H1 (cell line): ENCODE data around the gene CNR2. TPM values are rescaled to one million over a fixed set of nuclear protein-coding genes. Genes with fewer than 3 reads are reported as not detected.

ENCODE experiments used
- CTCF ChIA-PET: fragments of 300-600 bp; sonication (Branson Sonifier 250); formaldehyde crosslinking; loops from one replicate; lab custom pipeline; 2021; ENCODE audit not compliant: partially characterized antibody; lab: Charles Lee
- POLR2A ChIA-PET: fragments of 300-600 bp; sonication (Branson Sonifier 250); formaldehyde crosslinking; loops from one replicate; lab custom pipeline; 2021; ENCODE audit warnings: inconsistent platforms; ENCODE audit not compliant: partially characterized antibody; lab: Charles Lee
- DNase-seq, 2 experiments: peaks; one replicate each; pipeline versions ENCODE4 v3.0.0 to v3.0.0-alpha.2; 2010 to 2022; ENCODE audit warnings: low spot score in 2 of 2, low read depth in 1 of 2, mixed read lengths in 1 of 2
- FAIRE-seq: peaks from 2 replicates; lab custom pipeline; 2011; peaks lifted over from hg19 to GRCh38; lab: Jason Lieb, UNC
- H2AFZ ChIP-seq: 2 replicates; pipeline ENCODE4 v1.8.1; 2012; ENCODE audit warnings: low read length, inconsistent platforms
- H2AK5ac ChIP-seq: 2 replicates; pipeline ENCODE4 v1.6.1; 2013; ENCODE audit warnings: low read depth, low read length
- H2BK120ac ChIP-seq: replicated peaks from 2 replicates; pipeline ENCODE3; 2013; ENCODE audit warnings: low read depth, low read length, inconsistent platforms
- H2BK12ac ChIP-seq: 2 replicates; pipeline ENCODE4 v1.6.1; 2013; ENCODE audit warnings: low read depth, low read length
- H2BK15ac ChIP-seq: 2 replicates; pipeline ENCODE4 v1.6.1; 2013; ENCODE audit warnings: low read length
- H2BK20ac ChIP-seq: 2 replicates; pipeline ENCODE4 v1.6.1; 2013; ENCODE audit warnings: low read length
- H2BK5ac ChIP-seq: 2 replicates; pipeline ENCODE4 v1.6.1; 2013; ENCODE audit warnings: low read depth, low read length
- H3K14ac ChIP-seq: 2 replicates; pipeline ENCODE4 v1.6.1; 2013; ENCODE audit warnings: inconsistent platforms; ENCODE audit not compliant: insufficient read length
- H3K18ac ChIP-seq: 2 replicates; pipeline ENCODE4 v1.6.1; 2013; ENCODE audit warnings: low read length; ENCODE audit errors: extremely low read depth
- H3K23ac ChIP-seq: 2 replicates; pipeline ENCODE4 v1.6.1; 2013; ENCODE audit warnings: inconsistent platforms; ENCODE audit not compliant: insufficient read length
- H3K23me2 ChIP-seq: 2 replicates; pipeline ENCODE4 v1.6.1; 2013; ENCODE audit warnings: low read depth, low read length
- H3K27ac ChIP-seq: 2 replicates; pipeline ENCODE4 v1.6.1; 2011; ENCODE audit warnings: low read depth, low read length, inconsistent platforms
- H3K27me3 ChIP-seq, 4 experiments: replicated peaks in 1 of 4; 1 replicate in 1 of 4; 2 replicates in 3 of 4; pipeline versions ENCODE4 v1.6.1 to v1.8.1; 2011 to 2013; ENCODE audit warnings: low read length in 3 of 4, mild to moderate bottlenecking in 3 of 4, inconsistent platforms in 2 of 4, mixed read lengths in 2 of 4, moderate library complexity in 1 of 4; ENCODE audit not compliant: control insufficient read depth in 3 of 4, insufficient read depth in 3 of 4; ENCODE audit errors: extremely low read depth in 1 of 4
- H3K36me3 ChIP-seq, 4 experiments: 2 replicates each; pipeline versions ENCODE4 v1.6.1 to v1.8.1; 2011 to 2013; ENCODE audit warnings: mild to moderate bottlenecking in 4 of 4, low read length in 3 of 4, moderate library complexity in 2 of 4, control low read depth in 1 of 4, inconsistent platforms in 1 of 4; ENCODE audit not compliant: insufficient read depth in 4 of 4, control insufficient read depth in 2 of 4
- H3K4ac ChIP-seq: replicated peaks from 2 replicates; pipeline ENCODE3; 2013; ENCODE audit warnings: low read length, low read depth, mixed read lengths, inconsistent platforms; ENCODE audit not compliant: insufficient read length
- H3K4me1 ChIP-seq, 4 experiments: replicated peaks in 1 of 4; 1 replicate in 1 of 4; 2 replicates in 3 of 4; pipeline versions ENCODE4 v1.6.1 to v1.8.1; 2011 to 2013; ENCODE audit warnings: low read length in 3 of 4, inconsistent platforms in 2 of 4, mixed read lengths in 1 of 4; ENCODE audit not compliant: insufficient read depth in 4 of 4, control insufficient read depth in 3 of 4
- H3K4me2 ChIP-seq, 2 experiments: 2 replicates each; pipeline versions ENCODE4 v1.6.1 to v1.8.1; 2011 to 2013; ENCODE audit warnings: low read depth in 2 of 2, low read length in 2 of 2, control low read depth in 1 of 2, inconsistent platforms in 1 of 2, mild to moderate bottlenecking in 1 of 2; ENCODE audit not compliant: insufficient read depth in 1 of 2
- H3K4me3 ChIP-seq, 4 experiments: fragments of 200-600, 300-600 bp in 1 of 4; sonication (generic), shearing (Covaris generic), sonication (Bioruptor Twin) in 1 of 4; 2 replicates each; pipeline versions ENCODE4 v1.5.1 to v1.8.1; 2011 to 2016; ENCODE audit warnings: low read length in 4 of 4, low read depth in 3 of 4, control low read depth in 2 of 4, inconsistent platforms in 2 of 4, mild to moderate bottlenecking in 2 of 4, mixed read lengths in 1 of 4, moderate library complexity in 1 of 4; ENCODE audit not compliant: insufficient read depth in 2 of 4; ENCODE audit errors: extremely low read depth in 1 of 4
- H3K56ac ChIP-seq: replicated peaks from 2 replicates; pipeline ENCODE3; 2013; ENCODE audit warnings: low read depth, mild to moderate bottlenecking, mixed read lengths, low read length, inconsistent platforms; ENCODE audit not compliant: insufficient read length
- H3K79me1 ChIP-seq: 2 replicates; pipeline ENCODE4 v1.6.1; 2013; ENCODE audit warnings: low read depth, low read length, control low read depth
- H3K79me2 ChIP-seq, 2 experiments: 2 replicates each; pipeline versions ENCODE4 v1.6.1 to v1.8.1; 2012 to 2013; ENCODE audit warnings: low read length in 2 of 2, mild to moderate bottlenecking in 2 of 2, inconsistent platforms in 1 of 2; ENCODE audit not compliant: insufficient read depth in 2 of 2, control insufficient read depth in 1 of 2
- H3K9ac ChIP-seq, 4 experiments: replicated peaks in 1 of 4; 1 replicate in 1 of 4; 2 replicates in 3 of 4; pipeline versions ENCODE4 v1.6.1 to v1.8.1; 2011 to 2013; ENCODE audit warnings: low read depth in 3 of 4, low read length in 3 of 4, control low read depth in 2 of 4, mild to moderate bottlenecking in 2 of 4, moderate library complexity in 2 of 4, inconsistent platforms in 1 of 4; ENCODE audit errors: extremely low read depth in 1 of 4
- H3K9me3 ChIP-seq, 2 experiments: 2 replicates each; pipeline versions ENCODE4 v1.6.1 to v1.8.1; 2012 to 2013; ENCODE audit warnings: mild to moderate bottlenecking in 2 of 2, moderate library complexity in 2 of 2, control low read depth in 1 of 2, inconsistent platforms in 1 of 2, low read depth in 1 of 2, low read length in 1 of 2, mixed read lengths in 1 of 2; ENCODE audit not compliant: insufficient read depth in 2 of 2
- H4K20me1 ChIP-seq, 2 experiments: replicated peaks in 1 of 2; 2 replicates each; pipeline versions ENCODE3 to v1.8.1; 2011 to 2013; ENCODE audit warnings: inconsistent platforms in 2 of 2, low read length in 2 of 2, mild to moderate bottlenecking in 1 of 2; ENCODE audit not compliant: insufficient read depth in 2 of 2, control insufficient read depth in 1 of 2
- H4K5ac ChIP-seq: 2 replicates; pipeline ENCODE4 v1.6.1; 2013; ENCODE audit warnings: low read length, low read depth, mixed read lengths, inconsistent platforms; ENCODE audit not compliant: insufficient read length
- H4K8ac ChIP-seq: 2 replicates; pipeline ENCODE4 v1.8.0; 2013; ENCODE audit warnings: mild to moderate bottlenecking, moderate library complexity, low read length, inconsistent platforms; ENCODE audit not compliant: insufficient read depth; ENCODE audit errors: extremely low read depth
- H4K91ac ChIP-seq: replicated peaks from 2 replicates; pipeline ENCODE3; 2013; ENCODE audit warnings: low read length, mixed read lengths, inconsistent platforms; ENCODE audit not compliant: insufficient read length
- WGBS, 2 experiments: shearing (Covaris generic) in 1 of 2; methylation state at CpG; one replicate each; pipeline versions ENCODE4 v1.1.6 to v1.1.7; 2013 to 2015; ENCODE audit warnings: low lambda C conversion rate in 2 of 2, mixed read lengths in 2 of 2, inconsistent platforms in 1 of 2, low coverage in 1 of 2, missing lambda C conversion rate in 1 of 2; ENCODE audit not compliant: insufficient replicate concordance in 2 of 2, insufficient coverage in 1 of 2, insufficient read length in 1 of 2; ENCODE audit errors: extremely low coverage in 1 of 2, missing lambda C conversion rate in 1 of 2; 5-methylcytosine and 5-hydroxymethylcytosine counted together
- polyA plus RNA-seq, 7 experiments: library from polyadenylated mRNA; depleted of rRNA in 3 of 7; stranded (reverse) in 5 of 7; unstranded in 2 of 7; fragments of >200 nt in 5 of 7; fragments of 200-250 nt in 2 of 7; gene quantifications; 1 replicate in 5 of 7; 2 replicates in 1 of 7; 4 replicates in 1 of 7; pipeline versions ENCODE4 v1.2.1 to v1.2.3, GENCODE V29; 2011 to 2013; ENCODE audit warnings: missing spikeins in 2 of 7, mixed read lengths in 2 of 7
- total RNA-seq: library from RNA; stranded (reverse); fragmentation: NEBNext Ultra II Directional; extraction: Animal tissue kit (Norgen Biotek cat#: 25700); gene quantifications from 2 replicates; pipeline ENCODE4 v1.2.1, GENCODE V29; 2021
- TF ChIP-seq, protein P1 (sequence below), 3 experiments: IDR thresholded peaks; 1 replicate in 2 of 3; 2 replicates in 1 of 3; pipeline versions ENCODE4 v1.5.1 to v1.6.1; 2011; ENCODE audit warnings: low read length in 3 of 3, mild to moderate bottlenecking in 3 of 3, inconsistent platforms in 2 of 3, low read depth in 1 of 3, moderate library complexity in 1 of 3; ENCODE audit not compliant: insufficient read depth in 1 of 3; ENCODE audit errors: control extremely low read depth in 1 of 3

CNR2 gene
- total and polyA plus RNA-seq, 2 of the 8 experiments (the other 6 are each of a cell fraction or from before 2014, with no cell fraction given), result not detected

GRCh38 chr1:23909412-23909811 is 3.8 kb downstream of the CNR2 start:
- no peaks in the 10 kb centered on the region for H4K20me1 ChIP-seq
- H3K4me3 ChIP-seq, result no peak overlapping the region
- no peak overlapping the region for H2BK120ac ChIP-seq
- no peak overlapping the region for H4K8ac ChIP-seq
- TF ChIP-seq, protein P1, sequence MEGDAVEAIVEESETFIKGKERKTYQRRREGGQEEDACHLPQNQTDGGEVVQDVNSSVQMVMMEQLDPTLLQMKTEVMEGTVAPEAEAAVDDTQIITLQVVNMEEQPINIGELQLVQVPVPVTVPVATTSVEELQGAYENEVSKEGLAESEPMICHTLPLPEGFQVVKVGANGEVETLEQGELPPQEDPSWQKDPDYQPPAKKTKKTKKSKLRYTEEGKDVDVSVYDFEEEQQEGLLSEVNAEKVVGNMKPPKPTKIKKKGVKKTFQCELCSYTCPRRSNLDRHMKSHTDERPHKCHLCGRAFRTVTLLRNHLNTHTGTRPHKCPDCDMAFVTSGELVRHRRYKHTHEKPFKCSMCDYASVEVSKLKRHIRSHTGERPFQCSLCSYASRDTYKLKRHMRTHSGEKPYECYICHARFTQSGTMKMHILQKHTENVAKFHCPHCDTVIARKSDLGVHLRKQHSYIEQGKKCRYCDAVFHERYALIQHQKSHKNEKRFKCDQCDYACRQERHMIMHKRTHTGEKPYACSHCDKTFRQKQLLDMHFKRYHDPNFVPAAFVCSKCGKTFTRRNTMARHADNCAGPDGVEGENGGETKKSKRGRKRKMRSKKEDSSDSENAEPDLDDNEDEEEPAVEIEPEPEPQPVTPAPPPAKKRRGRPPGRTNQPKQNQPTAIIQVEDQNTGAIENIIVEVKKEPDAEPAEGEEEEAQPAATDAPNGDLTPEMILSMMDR (IDR thresholded peaks at IDR 0.05; ENCODE audit: control extremely low read depth in 1 of 3, insufficient read depth in 1 of 3, low read depth in 1 of 3, low read length in 3 of 3), result no peak
- TF ChIP-seq, all 59 proteins: peak for 0
- CTCF ChIA-PET, result interaction anchor here (0.7 to 5.1 kb wide), 3 partner anchors 21 to 102 kb away, joined by 3 to 28 read pairs (median 4); no protein-coding TSS in a partner anchor
- Histone ChIP-seq H3K4ac (no peak overlapping the region), H4K5ac (no peak overlapping the region), H2AFZ (no peak overlapping the region), H2AK5ac (no peak overlapping the region; the same call in 1 of the 2 replicates), H3K27ac (no peak overlapping the region), H3K14ac (no peak overlapping the region), H3K9ac (no peak overlapping the region; a peak in 1 of 7 replicates), H3K79me1 (no peaks in the 10 kb centered on the region), H4K91ac (no peak overlapping the region), H3K9me3 (no peaks in the 10 kb centered on the region), H3K56ac (no peak overlapping the region), H2BK15ac (0 out of 2 replicates have a peak overlapping the region, but pooled peaks have one; percentile 40), H3K79me2 (no peaks in the 10 kb centered on the region), H3K18ac (no peak overlapping the region), H2BK5ac (no peak overlapping the region), H3K4me1 (peaks cover 4 to 6% (median 4%) of the 10 kb centered on the region in 4 experiments), H3K36me3 (no peaks in the 10 kb centered on the region; a peak in 1 of 8 replicates), H3K4me2 (no peak overlapping the region), H2BK12ac (no peak overlapping the region; the same call in 1 of the 2 replicates), H3K27me3 (peaks cover 0 to 3% (median 1%) of the 10 kb centered on the region in 4 experiments; a peak in 2 of 7 replicates), H2BK20ac (no peak overlapping the region), H3K23ac (no peak overlapping the region), H3K23me2 (no peaks in the 10 kb centered on the region)
- 87% methylated on average over 10 of the region's 10 CpGs; no CpG with 5 or more reads in 1 of the 2 experiments for WGBS, 2 experiments
- POLR2A ChIA-PET, result interaction anchor here (1.1 to 1.2 kb wide), 2 partner anchors 28 to 139 kb away, joined by 3 read pairs; no protein-coding TSS in a partner anchor
- DNase-seq (no peak), FAIRE-seq (no peak)
